ENCODE data around the gene GMIP. TPM values are rescaled to one million over a fixed set of nuclear protein-coding genes. Genes with fewer than 3 reads are reported as not detected.

Gene GMIP
- total RNA-seq, 1 experiment from 2014 or later = 12.7 TPM

GRCh38 chr19:19594381-19594780 lies 49.1 kb downstream of the GMIP start:
- no peak overlapping the region for H3K23ac ChIP-seq (ENCODE audit: insufficient read length, low read depth, low read length)
- H3K9ac ChIP-seq (ENCODE audit: extremely low read depth, insufficient read length, low read length) = no peak overlapping the region
- no peaks in the 10 kb centered on the region for H3K27me3 Mint-ChIP-seq (ENCODE audit: low read depth)
- H2BK12ac ChIP-seq (ENCODE audit: insufficient read length, low read depth, low read length) = no peak overlapping the region
- no peak overlapping the region for H3K4me3 Mint-ChIP-seq
- H3K18ac ChIP-seq (ENCODE audit: insufficient read length, low read depth, low read length) = no peak overlapping the region
- no peaks in the 10 kb centered on the region for H3K23me2 ChIP-seq (ENCODE audit: insufficient read length, low read depth, low read length, poor library complexity, severe bottlenecking)
- no peak overlapping the region for H2AK5ac ChIP-seq (ENCODE audit: insufficient read length, low read length)
- no peak overlapping the region for H2BK5ac ChIP-seq (ENCODE audit: insufficient read length, low read length)
- no CpG with 5 or more reads among the region's 4 CpGs for WGBS (ENCODE audit: extremely low coverage, insufficient read length, low lambda C conversion rate)
- no peaks in the 10 kb centered on the region for H3K27me3 ChIP-seq (ENCODE audit: insufficient read depth, low read length)
- no peak overlapping the region for H2BK20ac ChIP-seq (ENCODE audit: low read depth, low read length, poor library complexity, severe bottlenecking)
- H3K27ac Mint-ChIP-seq = no peak overlapping the region
- H4K8ac ChIP-seq (replicated peaks; ENCODE audit: insufficient read length, low read depth, low read length) = no peak overlapping the region
- H2BK15ac ChIP-seq (ENCODE audit: low read depth, low read length) = no peak overlapping the region
- no peak for TF ChIP-seq CTCF (conservative IDR thresholded peaks at IDR 0.05)
- H3T11ph ChIP-seq (ENCODE audit: low read length) = no peak overlapping the region
- H3K4me1 ChIP-seq (ENCODE audit: insufficient read depth, low read length) = peaks cover 10% of the 10 kb centered on the region; the same call in 1 of the 2 replicates
- DNase-seq = no peak
- no peaks in the 10 kb centered on the region for H3K79me2 ChIP-seq (ENCODE audit: insufficient read depth, low read length)
- no peak overlapping the region for H3K4me2 ChIP-seq (ENCODE audit: insufficient read depth, insufficient read length, low read length)
- H3K9me3 ChIP-seq (ENCODE audit: control insufficient read depth, low read depth, low read length) = no peaks in the 10 kb centered on the region
- H3K27ac ChIP-seq (ENCODE audit: insufficient read length, low read depth, low read length) = no peak overlapping the region
- H3K4ac ChIP-seq (ENCODE audit: low read depth, low read length) = no peak overlapping the region
- no peak overlapping the region for H2BK120ac ChIP-seq (ENCODE audit: low read depth, low read length, poor library complexity, severe bottlenecking)
- H3K79me1 ChIP-seq (ENCODE audit: insufficient read depth, low read depth, low read length, poor library complexity, severe bottlenecking) = no peaks in the 10 kb centered on the region
- H4K91ac ChIP-seq (ENCODE audit: insufficient read length, low read depth, low read length) = no peak overlapping the region
- no peaks in the 10 kb centered on the region for H4K20me1 ChIP-seq (ENCODE audit: control insufficient read depth, insufficient read depth, insufficient read length)
- no peaks in the 10 kb centered on the region for H3K36me3 Mint-ChIP-seq (ENCODE audit: insufficient read depth in 1 of 3, low read depth in 3 of 3)
- H3K56ac ChIP-seq (ENCODE audit: insufficient read length, low read depth, low read length) = no peak overlapping the region
- peaks cover 14 to 24% of the 10 kb centered on the region in 2 experiments for H3K4me1 Mint-ChIP-seq
- H4K5ac ChIP-seq (ENCODE audit: insufficient read length, low read depth, low read length) = no peak overlapping the region
- H3K9me3 Mint-ChIP-seq = no peaks in the 10 kb centered on the region; a peak in 1 of 5 replicates
- H2AFZ ChIP-seq (ENCODE audit: low read length) = no peak overlapping the region
- no peak overlapping the region for H3K14ac ChIP-seq (ENCODE audit: insufficient read depth, low read length)

Data from H9 (cell line).